A549 treated with RU486 at 1 μM for 4 hours (cell line): Measurements from ENCODE around the gene CNTN6. TPM values are rescaled to one million over a fixed set of nuclear protein-coding genes. Genes with fewer than 3 reads are reported as not detected.

ENCODE experiments used
- total RNA-seq: library from RNA; stranded (reverse); fragments of 200-300 nt; extraction: Qiagen RNA extraction; gene quantifications from 5 replicates; pipeline ENCODE4 v1.2.3, GENCODE V29; 2022; ENCODE audit warnings: low read depth

The CNTN6 gene
- total RNA-seq, result not detected in 5 replicates

GRCh38 chr3:1092771-1093170, at the start of gene CNTN6:
CNTN6 (plus strand) TSS chr3:1093024; CDS start chr3:1148009, 54,985 bp downstream.

